Right lobe of liver (tissue), 6 donors: ENCODE results near the gene SOD3. TPM values are rescaled to one million over a fixed set of nuclear protein-coding genes. Genes with fewer than 3 reads are reported as not detected.

ENCODE experiments used
- ATAC-seq, 4 donors: fragments of 200-7000 bp; cut with Tn5 transposase; one replicate each; pipeline ENCODE4 v1.9.1; 2020; ENCODE audit warnings: mild to moderate bottlenecking in 4 of 4, moderate library complexity in 4 of 4
- DNase-seq, 3 donors: peaks; one replicate each; pipeline ENCODE4 v3.0.0-alpha.2; 2020
- H3K27ac ChIP-seq, 3 donors: fragments of 200-600 bp; one replicate each; pipeline ENCODE4 v1.8.0; 2022
- H3K27me3 ChIP-seq, 2 donors: fragments of 200-600 bp; one replicate each; pipeline ENCODE4 v1.8.0; 2022
- H3K36me3 ChIP-seq, 4 donors: fragments of 200-600 bp; sonication (generic) in 1 of 4; one replicate each; pipeline versions ENCODE4 v1.5.1 to v1.8.0; 2017 to 2022; ENCODE audit warnings: control low read depth in 1 of 4
- H3K4me1 ChIP-seq, 4 donors: fragments of 200-600 bp; sonication (generic) in 1 of 4; one replicate each; pipeline versions ENCODE4 v1.5.1 to v1.8.0; 2017 to 2022; ENCODE audit warnings: control low read depth in 1 of 4
- H3K4me3 ChIP-seq, 3 donors: fragments of 200-600 bp; one replicate each; pipeline ENCODE4 v1.8.0; 2022
- H3K9me3 ChIP-seq, 4 donors: fragments of 200-600 bp; sonication (generic) in 1 of 4; one replicate each; pipeline versions ENCODE4 v1.5.1 to v1.8.0; 2017 to 2022; ENCODE audit warnings: control low read depth in 1 of 4
- CTCF ChIP-seq, 4 donors: fragments of 200-600 bp in 3 of 4; fragments of 450-650 bp in 1 of 4; IDR thresholded peaks; one replicate each; pipeline versions ENCODE4 v1.5.1 to v1.8.0; 2016 to 2022; ENCODE audit warnings: antibody characterized with exemption in 4 of 4, mild to moderate bottlenecking in 2 of 4
- POLR2A ChIP-seq: fragments of 450-650 bp; IDR thresholded peaks from one replicate; pipeline ENCODE4 v1.6.1; 2017; ENCODE audit warnings: antibody characterized with exemption, mild to moderate bottlenecking
- WGBS: methylation state at CpG from one replicate; pipeline ENCODE4 v1.1.6; 2018; ENCODE audit warnings: low coverage, low lambda C conversion rate; ENCODE audit not compliant: insufficient coverage; ENCODE audit errors: missing lambda C conversion rate; 5-methylcytosine and 5-hydroxymethylcytosine counted together
- intact Hi-C, 2 donors: fragments of 100-400 bp; cut with DNase I; formaldehyde crosslinking; loops; one replicate each; pipeline versions ENCODE4 v1.11.2 to v1.14.1; 2022
- total RNA-seq, 6 experiments: library from RNA; depleted of rRNA in 2 of 6; stranded (reverse); fragments of >200 nt in 2 of 6; fragmentation: NEBNext Ultra II Directional in 3 of 6; extraction: Animal tissue kit (Norgen Biotek cat#: 25700) in 3 of 6; gene quantifications; one replicate each; pipeline versions ENCODE4 v1.1.0 to v1.2.4, GENCODE V29; 2016 to 2023
- donor health status: DM: no; HTN: yes; CAD: no.
- donor health status: DM: no; HTN: no; CAD: no.
- donor health status: DM: no; HTN: no; CAD: no.
- donor health status: DM: no; HTN: yes; CAD: no.
- donor health status: DM: no; HTN: yes; CAD: no.

The SOD3 gene
- total RNA-seq, 6 experiments from 2014 or later = 1.5 to 7.9 (median 3.6) TPM

DNA sequence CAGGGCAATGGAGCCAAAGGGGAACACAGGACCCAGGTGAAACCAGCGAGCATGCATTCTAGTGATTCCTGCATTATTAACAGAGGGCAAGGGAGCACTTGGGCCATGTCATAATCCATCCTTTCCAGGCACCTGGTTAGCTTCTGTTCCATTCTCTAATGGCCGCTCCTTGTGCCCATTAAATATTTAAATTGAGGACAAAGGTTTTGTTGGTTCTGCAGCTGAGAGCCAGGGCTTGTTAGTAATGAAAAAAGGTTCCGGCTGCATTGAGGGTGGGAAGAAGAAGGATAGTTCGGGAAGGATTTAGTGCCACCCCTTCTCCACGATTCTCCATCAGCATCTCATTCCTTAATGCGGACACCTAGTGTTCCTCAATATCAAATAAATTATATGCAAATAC lies 13.6 kb downstream of the SOD3 start:
- Histone ChIP-seq H3K36me3 (no peaks in the 10 kb centered on the region), H3K4me1 (no peaks in the 10 kb centered on the region), H3K27ac (no peak overlapping the region), H3K9me3 (no peaks in the 10 kb centered on the region), H3K4me3 (no peak overlapping the region), H3K27me3 (no peaks in the 10 kb centered on the region)
- TF ChIP-seq CTCF (IDR thresholded peaks at IDR 0.05) (no peak), POLR2A (no peak)
- ATAC-seq (no peak), DNase-seq (no peak)
- 94% methylated on average over 5 of the region's 6 CpGs for WGBS
- intact Hi-C loops = no loop called here

GRCh38 chr4:24809376-24809775 lies 14.0 kb downstream of the SOD3 start:
- WGBS = no CpG with 5 or more reads among the region's 2 CpGs
- TF ChIP-seq CTCF (IDR thresholded peaks at IDR 0.05) (no peak), POLR2A (no peak)
- intact Hi-C loops = no loop called here
- Histone ChIP-seq H3K4me3 (no peak overlapping the region), H3K36me3 (no peaks in the 10 kb centered on the region), H3K27me3 (no peaks in the 10 kb centered on the region), H3K4me1 (no peaks in the 10 kb centered on the region), H3K27ac (no peak overlapping the region), H3K9me3 (no peaks in the 10 kb centered on the region)
- ATAC-seq = no peak
- no peak for DNase-seq

GRCh38 chr4:24809815-24810405 lies 14.5 kb downstream of the SOD3 start:
- WGBS = 86% methylated on average over 4 of the region's 6 CpGs
- ATAC-seq (no peak), DNase-seq (no peak)
- no peaks in the 10 kb centered on the region for H3K36me3 ChIP-seq
- TF ChIP-seq CTCF (IDR thresholded peaks at IDR 0.05) = no peak
- no peak for TF ChIP-seq POLR2A
- intact Hi-C loops = no loop called here
- no peak overlapping the region for H3K27ac ChIP-seq
- no peaks in the 10 kb centered on the region for H3K27me3 ChIP-seq
- no peaks in the 10 kb centered on the region for H3K4me1 ChIP-seq
- H3K9me3 ChIP-seq = no peaks in the 10 kb centered on the region
- H3K4me3 ChIP-seq = no peak overlapping the region

GRCh38 chr4:24810871-24811631 lies 15.7 kb downstream of the SOD3 start:
- Histone ChIP-seq H3K9me3 (no peaks in the 10 kb centered on the region), H3K4me3 (no peak overlapping the region), H3K27me3 (no peaks in the 10 kb centered on the region), H3K27ac (no peak overlapping the region), H3K36me3 (no peaks in the 10 kb centered on the region), H3K4me1 (no peaks in the 10 kb centered on the region)
- TF ChIP-seq POLR2A (no peak), CTCF (IDR thresholded peaks at IDR 0.05) (no peak)
- ATAC-seq = no peak
- DNase-seq = no peak
- 96% methylated on average over 6 of the region's 6 CpGs for WGBS
- intact Hi-C loops = no loop called here
